Mesodermal cell (in vitro differentiated cells): ENCODE measurements around the gene MYNN. TPM values are rescaled to one million over a fixed set of nuclear protein-coding genes. Genes with fewer than 3 reads are reported as not detected.
"Not testable (repeated sequence)": the region's sequence is repeated elsewhere in the genome, so short reads cannot be mapped to it uniquely, and the experiment has no call there.

Experiments used
- H3K27ac ChIP-seq: 2 replicates; pipeline ENCODE4 v1.7.0; 2013; ENCODE audit warnings: mild to moderate bottlenecking, low read depth, low read length, moderate library complexity; ENCODE audit not compliant: severe bottlenecking
- H3K36me3 ChIP-seq: 2 replicates; pipeline ENCODE4 v1.7.1; 2013; ENCODE audit warnings: mild to moderate bottlenecking, low read length, moderate library complexity; ENCODE audit not compliant: control insufficient read depth, insufficient read depth
- H3K4me1 ChIP-seq: one replicate; pipeline ENCODE4 v1.7.1; 2013; ENCODE audit warnings: mild to moderate bottlenecking, low read length; ENCODE audit not compliant: insufficient read depth, control insufficient read depth, poor library complexity, severe bottlenecking
- H3K4me3 ChIP-seq: 2 replicates; pipeline ENCODE4 v1.7.0; 2013; ENCODE audit warnings: low read length, control low read depth, mild to moderate bottlenecking; ENCODE audit not compliant: insufficient read depth, poor library complexity, severe bottlenecking; ENCODE audit errors: extremely low read depth
- H3K9me3 ChIP-seq: 2 replicates; pipeline ENCODE4 v1.7.1; 2013; ENCODE audit warnings: mild to moderate bottlenecking, low read length, moderate library complexity; ENCODE audit not compliant: control insufficient read depth
- WGBS, 2 experiments: methylation state at CpG; one replicate each; pipeline ENCODE4 v1.1.5; 2013; ENCODE audit warnings: missing lambda C conversion rate in 2 of 2; ENCODE audit not compliant: insufficient coverage in 2 of 2; 5-methylcytosine and 5-hydroxymethylcytosine counted together
- polyA plus RNA-seq, 2 experiments: library from polyadenylated mRNA; stranded (reverse); fragments of 50-300 nt; gene quantifications; one replicate each; pipeline ENCODE4 v1.2.3, GENCODE V29; 2013

Gene MYNN
- polyA plus RNA-seq (2013, experiment 1 of 2) = 17.6 TPM
- polyA plus RNA-seq (2013, experiment 2 of 2) = 18.2 TPM

- Histone ChIP-seq H3K27ac (peak within 1 kb of the TSS; percentile 99), H3K4me1 (peaks cover 12% of the 10 kb centered on the region), H3K4me3 (peak within 1 kb of the TSS; percentile 93), H3K36me3 (peaks cover 33% of the 10 kb centered on the region), H3K9me3 (no peaks in the 10 kb centered on the region)
- 0 to 1% methylated on average over 57 to 60 of the region's 61 CpGs for WGBS, 2 experiments
Measured at GRCh38 chr3:169772897-169773816, at the start of gene MYNN. Gene MYNN, plus strand, starts transcription at chr3:169773396. Its CDS starts 900 bp downstream, at chr3:169774296.

GRCh38 chr3:169731857-169732256 is 41.3 kb upstream of the MYNN start:
- not testable (repeated sequence) for H3K4me3 ChIP-seq, H3K36me3 ChIP-seq, H3K27ac ChIP-seq, H3K4me1 ChIP-seq, H3K9me3 ChIP-seq

DNA sequence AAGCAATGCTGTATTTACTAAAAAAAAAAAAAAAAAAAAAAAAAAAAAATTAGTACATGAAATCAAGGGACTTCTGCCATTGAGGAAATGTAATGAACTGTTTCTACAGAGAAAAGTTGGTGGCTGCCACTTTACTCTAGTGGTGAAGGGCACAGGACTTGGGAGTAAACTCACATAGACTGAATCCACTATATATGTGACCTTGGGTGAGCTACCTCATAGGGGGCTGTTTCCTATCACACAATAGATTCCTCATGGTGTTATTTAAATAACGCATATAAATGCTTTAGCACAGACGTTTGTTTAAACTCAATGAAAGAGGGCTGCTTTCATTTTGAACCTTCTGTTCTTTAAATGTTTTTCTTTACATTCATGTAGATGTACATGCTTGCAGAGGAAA is 34.1 kb upstream of the MYNN start:
- no peak overlapping the region for H3K27ac ChIP-seq
- WGBS, 2 experiments = 100% methylated on average over 1 of the region's 2 CpGs; no CpG with 5 or more reads in 1 of the 2 experiments

DNA sequence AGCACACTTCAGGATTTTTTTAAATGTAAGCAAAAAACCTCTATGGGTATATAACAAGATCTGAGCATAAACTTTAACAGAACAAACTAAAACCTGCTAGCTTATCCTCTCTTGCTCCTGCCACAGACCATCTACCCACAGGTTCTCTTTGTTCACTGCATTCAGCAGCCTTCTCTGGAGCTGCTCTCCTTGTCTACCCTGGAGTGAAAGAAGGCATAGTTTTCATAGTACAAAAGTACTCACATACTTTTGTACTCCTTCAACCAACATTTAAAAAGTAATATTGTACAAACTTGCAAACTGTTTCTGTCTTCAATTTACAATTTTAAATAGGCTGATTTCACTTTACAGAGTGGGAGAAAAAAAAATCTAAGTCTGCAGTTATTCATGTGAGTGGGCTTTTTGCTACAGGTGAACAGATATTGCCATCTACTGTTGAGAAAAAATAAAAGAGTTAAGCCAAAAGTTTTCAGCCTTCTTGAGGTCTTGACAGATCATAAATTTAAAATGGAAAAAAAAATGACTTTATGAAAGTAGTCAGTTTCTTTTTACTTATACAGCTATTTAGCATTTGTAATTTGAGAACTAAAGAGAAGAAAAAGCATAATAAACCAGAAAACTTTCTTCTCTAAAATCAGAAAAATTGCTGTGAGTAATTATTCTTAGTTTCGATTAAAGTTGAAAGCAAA is 28.7 kb upstream of the MYNN start:
- no CpG with 5 or more reads among the region's 1 CpG for WGBS, 2 experiments
- Histone ChIP-seq H3K4me3 (no peak overlapping the region), H3K27ac (no peak overlapping the region), H3K9me3 (no peaks in the 10 kb centered on the region), H3K36me3 (no peaks in the 10 kb centered on the region), H3K4me1 (no peaks in the 10 kb centered on the region)

More for the DNA sequence above, 34.1 kb upstream of the MYNN start:
- H3K4me3 ChIP-seq = no peak overlapping the region
- H3K9me3 ChIP-seq = peaks cover 7% of the 10 kb centered on the region
- no peaks in the 10 kb centered on the region for H3K36me3 ChIP-seq
- no peaks in the 10 kb centered on the region for H3K4me1 ChIP-seq

DNA sequence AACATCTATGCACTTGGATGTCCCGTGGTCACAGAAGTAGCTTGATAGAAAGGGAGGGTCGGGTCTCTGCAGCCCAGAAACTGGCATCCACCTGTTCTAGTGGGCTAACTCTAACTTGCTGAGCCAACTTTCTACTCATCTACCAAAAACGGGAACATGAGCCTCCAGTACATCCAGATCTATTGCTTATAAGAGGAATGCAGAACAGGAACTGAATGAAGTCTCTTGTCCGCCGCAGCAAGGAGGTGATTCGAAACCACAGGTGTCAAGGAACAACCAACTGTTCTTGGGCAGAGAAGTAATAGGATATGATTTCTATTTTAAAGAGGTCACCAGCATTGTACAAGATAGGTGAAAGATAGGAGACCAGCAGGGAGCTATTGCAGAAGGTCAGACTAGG is 26.3 kb upstream of the MYNN start:
- H3K9me3 ChIP-seq = no peaks in the 10 kb centered on the region
- WGBS, 2 experiments = 67 to 68% methylated on average over 4 to 6 of the region's 6 CpGs
- H3K4me1 ChIP-seq = no peaks in the 10 kb centered on the region
- H3K36me3 ChIP-seq = no peaks in the 10 kb centered on the region
- no peak overlapping the region for H3K27ac ChIP-seq
- no peak overlapping the region for H3K4me3 ChIP-seq

DNA sequence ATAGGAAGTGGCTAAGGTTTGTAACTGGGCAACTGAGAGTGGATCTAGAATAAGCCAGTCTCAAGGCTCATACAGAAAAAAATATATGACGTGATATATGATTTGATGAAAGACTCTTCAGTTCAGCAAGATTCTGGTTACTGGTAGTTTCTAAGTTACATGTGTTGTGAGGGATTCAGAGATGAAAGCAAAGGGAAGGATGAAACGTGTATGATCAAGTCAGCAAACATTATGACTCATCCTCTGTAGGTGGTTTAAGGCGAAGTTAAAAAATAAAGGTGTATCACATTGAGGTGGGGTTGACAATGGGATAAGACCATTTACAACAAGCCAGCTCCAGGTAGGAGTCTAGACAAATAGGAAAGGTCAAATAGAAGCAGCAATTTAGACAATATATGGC is 24.5 kb upstream of the MYNN start:
- H3K36me3 ChIP-seq = no peaks in the 10 kb centered on the region
- no peak overlapping the region for H3K4me3 ChIP-seq
- 80 to 92% methylated on average over 3 of the region's 3 CpGs for WGBS, 2 experiments
- no peak overlapping the region for H3K27ac ChIP-seq
- no peaks in the 10 kb centered on the region for H3K9me3 ChIP-seq
- H3K4me1 ChIP-seq = no peaks in the 10 kb centered on the region

GRCh38 chr3:169750665-169751064 is 22.5 kb upstream of the MYNN start:
- no peaks in the 10 kb centered on the region for H3K9me3 ChIP-seq
- WGBS, 2 experiments = 83 to 100% methylated on average over 1 to 2 of the region's 2 CpGs

DNA sequence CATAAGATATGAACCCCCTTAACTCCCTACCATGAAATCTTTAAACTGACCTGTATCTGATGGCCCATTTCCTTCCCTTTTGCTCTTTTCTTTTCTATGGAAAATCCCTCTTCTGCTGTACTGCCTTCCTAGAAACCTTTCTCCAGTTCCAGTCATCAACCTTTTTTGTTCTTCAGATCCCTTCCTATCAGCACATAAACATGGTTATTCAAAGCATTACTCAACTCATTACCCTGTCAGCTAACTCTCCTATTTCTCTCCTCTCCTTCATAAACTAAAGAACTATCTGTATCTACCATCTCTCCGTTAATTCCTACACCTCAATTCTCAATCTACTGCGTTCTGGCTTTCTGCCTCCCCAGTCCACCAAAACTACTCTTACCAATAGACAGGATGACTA is 21.3 kb upstream of the MYNN start:
- Histone ChIP-seq H3K4me1 (no peaks in the 10 kb centered on the region), H3K9me3 (no peaks in the 10 kb centered on the region), H3K4me3 (no peak overlapping the region), H3K36me3 (no peaks in the 10 kb centered on the region), H3K27ac (no peak overlapping the region)
- 83 to 100% methylated on average over 1 of the region's 2 CpGs for WGBS, 2 experiments

More at GRCh38 chr3:169750665-169751064, 22.5 kb upstream of the MYNN start:
- Histone ChIP-seq H3K36me3 (no peaks in the 10 kb centered on the region), H3K27ac (no peak overlapping the region), H3K4me3 (no peak overlapping the region), H3K4me1 (no peaks in the 10 kb centered on the region)

- H3K36me3 ChIP-seq = no peaks in the 10 kb centered on the region
- no peaks in the 10 kb centered on the region for H3K9me3 ChIP-seq
- H3K27ac ChIP-seq = no peak overlapping the region
- 79 to 88% methylated on average over 2 to 3 of the region's 3 CpGs for WGBS, 2 experiments
- no peak overlapping the region for H3K4me3 ChIP-seq
- H3K4me1 ChIP-seq = no peaks in the 10 kb centered on the region
Measured at GRCh38 chr3:169754711-169755110, 18.5 kb upstream of the MYNN start.

- H3K27ac ChIP-seq = no peak overlapping the region
- 88 to 100% methylated on average over 1 of the region's 2 CpGs for WGBS, 2 experiments
- no peaks in the 10 kb centered on the region for H3K9me3 ChIP-seq
- H3K4me1 ChIP-seq = no peaks in the 10 kb centered on the region
- no peaks in the 10 kb centered on the region for H3K36me3 ChIP-seq
- H3K4me3 ChIP-seq = no peak overlapping the region
Measured at GRCh38 chr3:169755488-169755887, 17.7 kb upstream of the MYNN start.
